Tibial nerve (tissue), 4 donors: ENCODE measurements around the gene BMPR1A.

Experiments
- CTCF ChIP-seq, 5 experiments: fragments of 200-600 bp in 3 of 5; fragments of 450-650 bp in 2 of 5; sonication (generic) in 3 of 5; IDR thresholded peaks; one replicate each; pipeline ENCODE4 v1.5.1; 2016 to 2019; ENCODE audit warnings: antibody characterized with exemption in 5 of 5, mild to moderate bottlenecking in 3 of 5, moderate library complexity in 2 of 5
- EP300 ChIP-seq, 2 donors: sonication (generic); formaldehyde crosslinking; IDR thresholded peaks; one replicate each; pipeline ENCODE4 v1.6.1; 2017; ENCODE audit warnings: antibody characterized with exemption in 2 of 2, mild to moderate bottlenecking in 1 of 2

GRCh38 chr10:86944907-86945306, 188.5 kb downstream of the BMPR1A start:
- TF ChIP-seq CTCF (IDR thresholded peaks at IDR 0.05), result no peak
- no peak for TF ChIP-seq EP300 (IDR thresholded peaks at IDR 0.05)
